GDM1 (cell line): ENCODE data around the gene ZNF598.
"Not testable (repeated sequence)": the region's sequence is repeated elsewhere in the genome, so short reads cannot be mapped to it uniquely, and the experiment has no call there.

Experiments
- DNase-seq: peaks from one replicate; lab custom pipeline; 2025; lab: John Stamatoyannopoulos, UW

ZNF598 gene

GRCh38 chr16:1958143-1958491, 51.5 kb downstream of the ZNF598 start:
- not testable (repeated sequence) for DNase-seq

- DNase-seq: not testable (repeated sequence)
Observed at GRCh38 chr16:1957434-1958142, 52.0 kb downstream of the ZNF598 start.

- no peak for DNase-seq
Observed at GRCh38 chr16:1953734-1954133, 55.9 kb downstream of the ZNF598 start.

GRCh38 chr16:1950559-1950958, 59.1 kb downstream of the ZNF598 start:
- DNase-seq: no peak

- no peak for DNase-seq
Observed at GRCh38 chr16:1950047-1950446, 59.6 kb downstream of the ZNF598 start.

GRCh38 chr16:1949507-1949906, 60.1 kb downstream of the ZNF598 start:
- DNase-seq: no peak
